Upper lobe of right lung (tissue), 1 donor: ENCODE data around the gene PLBD2. TPM values are rescaled to one million over a fixed set of nuclear protein-coding genes. Genes with fewer than 3 reads are reported as not detected.
A peak's percentile ranks its signal among the peaks of the same experiment; 100 is the strongest.

ENCODE experiments used
- ATAC-seq: fragments of 200-7000 bp; cut with Tn5 transposase; one replicate; pipeline ENCODE4 v1.9.1; 2020; ENCODE audit warnings: mild to moderate bottlenecking, moderate library complexity
- DNase-seq: peaks from one replicate; pipeline ENCODE4 v3.0.0-alpha.2; 2020
- H3K27ac ChIP-seq: fragments of 200-600 bp; one replicate; pipeline ENCODE4 v1.8.0; 2022
- H3K27me3 ChIP-seq: fragments of 200-600 bp; one replicate; pipeline ENCODE4 v1.8.0; 2022; ENCODE audit warnings: mild to moderate bottlenecking
- H3K36me3 ChIP-seq: fragments of 200-600 bp; one replicate; pipeline ENCODE4 v1.8.0; 2022
- H3K4me1 ChIP-seq: fragments of 200-600 bp; one replicate; pipeline ENCODE4 v1.8.0; 2022
- H3K4me3 ChIP-seq: fragments of 200-600 bp; one replicate; pipeline ENCODE4 v1.8.0; 2022; ENCODE audit warnings: mild to moderate bottlenecking
- H3K9me3 ChIP-seq: fragments of 200-600 bp; one replicate; pipeline ENCODE4 v1.8.0; 2022
- CTCF ChIP-seq: fragments of 200-600 bp; IDR thresholded peaks from one replicate; pipeline ENCODE4 v1.8.0; 2022; ENCODE audit warnings: antibody characterized with exemption
- intact Hi-C: fragments of 100-400 bp; cut with DNase I; formaldehyde crosslinking; loops from one replicate; pipeline ENCODE4 v1.11.0; 2022
- total RNA-seq: library from RNA; stranded (reverse); fragmentation: NEBNext Ultra II Directional; extraction: Animal tissue kit (Norgen Biotek cat#: 25700); gene quantifications from one replicate; pipeline ENCODE4 v1.2.1, GENCODE V29; 2021
- donor health status: DM: no; HTN: yes; CAD: no; lungs with severe emphysema.

Gene PLBD2
- total RNA-seq, 1 donor from 2014 or later: 41.0 TPM

GRCh38 chr12:113339540-113339939 lies 18.8 kb upstream of the PLBD2 start:
- ATAC-seq: no peak
- Histone ChIP-seq H3K9me3 (no peaks in the 10 kb centered on the region), H3K4me1 (peaks cover 6% of the 10 kb centered on the region), H3K36me3 (no peaks in the 10 kb centered on the region), H3K27me3 (no peaks in the 10 kb centered on the region), H3K4me3 (no peak overlapping the region), H3K27ac (no peak overlapping the region)
- intact Hi-C loops: no loop called here
- DNase-seq: no peak
- no peak for TF ChIP-seq CTCF

GRCh38 chr12:113340061-113340460 lies 18.3 kb upstream of the PLBD2 start:
- no peak for TF ChIP-seq CTCF
- Histone ChIP-seq H3K36me3 (no peaks in the 10 kb centered on the region), H3K4me1 (peaks cover 6% of the 10 kb centered on the region), H3K27ac (no peak overlapping the region), H3K27me3 (no peaks in the 10 kb centered on the region), H3K9me3 (no peaks in the 10 kb centered on the region), H3K4me3 (no peak overlapping the region)
- ATAC-seq: no peak
- intact Hi-C loops: no loop called here
- DNase-seq: no peak

- H3K4me1 ChIP-seq: no peaks in the 10 kb centered on the region
- no peak for DNase-seq
- no peaks in the 10 kb centered on the region for H3K36me3 ChIP-seq
- no peaks in the 10 kb centered on the region for H3K9me3 ChIP-seq
- H3K27ac ChIP-seq: no peak overlapping the region
- no peaks in the 10 kb centered on the region for H3K27me3 ChIP-seq
- H3K4me3 ChIP-seq: no peak overlapping the region
- ATAC-seq: peak; percentile 62
- intact Hi-C loops: no loop called here
- no peak for TF ChIP-seq CTCF
These were observed 16.9 kb upstream of the PLBD2 start for GRCh38 chr12:113341535-113341934.

- ATAC-seq (no peak), DNase-seq (no peak)
- Histone ChIP-seq H3K27me3 (no peaks in the 10 kb centered on the region), H3K9me3 (no peaks in the 10 kb centered on the region), H3K4me3 (no peak overlapping the region), H3K27ac (no peak overlapping the region), H3K4me1 (no peaks in the 10 kb centered on the region), H3K36me3 (no peaks in the 10 kb centered on the region)
- intact Hi-C loops: no loop called here
- no peak for TF ChIP-seq CTCF
These were observed 13.1 kb upstream of the PLBD2 start for GRCh38 chr12:113345318-113345717.

GRCh38 chr12:113346353-113346752 lies 12.0 kb upstream of the PLBD2 start:
- no peaks in the 10 kb centered on the region for H3K4me1 ChIP-seq
- TF ChIP-seq CTCF: no peak
- H3K9me3 ChIP-seq: no peaks in the 10 kb centered on the region
- H3K27me3 ChIP-seq: no peaks in the 10 kb centered on the region
- H3K36me3 ChIP-seq: no peaks in the 10 kb centered on the region
- intact Hi-C loops: no loop called here
- ATAC-seq (peak; percentile 86), DNase-seq (no peak)
- H3K27ac ChIP-seq: no peak overlapping the region
- H3K4me3 ChIP-seq: no peak overlapping the region

- no peaks in the 10 kb centered on the region for H3K36me3 ChIP-seq
- intact Hi-C loops: no loop called here
- H3K4me1 ChIP-seq: no peaks in the 10 kb centered on the region
- TF ChIP-seq CTCF: no peak
- DNase-seq (no peak), ATAC-seq (no peak)
- H3K27ac ChIP-seq: no peak overlapping the region
- H3K9me3 ChIP-seq: no peaks in the 10 kb centered on the region
- H3K27me3 ChIP-seq: no peaks in the 10 kb centered on the region
- no peak overlapping the region for H3K4me3 ChIP-seq
These were observed 11.3 kb upstream of the PLBD2 start for GRCh38 chr12:113347107-113347506.
